SHP77 treated with DMSO at 0.1 percent for 48 hours (cell line): ENCODE results near the gene IRAG1.
"Not testable (repeated sequence)": the region's sequence is repeated elsewhere in the genome, so short reads cannot be mapped to it uniquely, and the experiment has no call there.

Experiments used
- DNase-seq: peaks from one replicate; lab custom pipeline; 2025; lab: John Stamatoyannopoulos, UW

The IRAG1 gene

GRCh38 chr11:10699072-10699471 lies 5.5 kb upstream of the IRAG1 start:
- no peak for DNase-seq

DNA sequence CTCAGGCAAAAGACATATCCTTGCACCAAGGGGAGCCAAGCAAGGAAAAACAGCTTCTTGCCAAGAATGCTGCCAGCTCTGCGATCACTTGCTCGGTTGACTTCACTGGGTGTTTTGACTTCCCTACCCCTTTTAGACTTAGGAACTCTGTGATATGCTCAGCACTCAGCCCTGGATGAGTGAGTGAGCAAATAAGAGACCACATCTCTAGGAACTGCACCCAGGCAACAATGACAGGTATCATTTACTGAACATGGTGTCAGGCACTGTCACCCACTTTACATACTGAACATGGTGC lies 3.7 kb upstream of the IRAG1 start:
- no peak for DNase-seq

GRCh38 chr11:10696468-10697322 lies 3.1 kb upstream of the IRAG1 start:
- no peak for DNase-seq

DNA sequence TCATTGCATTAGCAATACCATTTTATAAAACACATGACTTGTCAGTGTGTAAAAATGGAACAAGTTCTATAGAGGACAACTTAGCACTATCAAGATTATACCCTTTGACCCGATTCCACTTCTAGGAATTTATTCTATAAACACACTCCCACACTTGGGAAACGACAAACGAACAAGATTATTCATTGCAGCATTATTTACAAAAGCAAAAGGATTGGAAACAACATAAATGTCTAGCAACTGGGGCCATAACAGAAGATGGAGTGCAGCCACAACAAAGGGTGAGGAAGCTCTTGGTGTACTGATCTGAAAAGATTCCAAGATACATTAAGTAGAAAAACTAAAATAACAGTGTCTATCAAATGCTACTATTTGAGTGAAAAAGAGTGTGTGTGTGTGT lies 2.3 kb upstream of the IRAG1 start:
- no peak for DNase-seq

- DNase-seq: no peak
Observed at GRCh38 chr11:10694486-10695239, 1.1 kb upstream of the IRAG1 start.

- no peak for DNase-seq
Observed at GRCh38 chr11:10692531-10693115, 932 bp downstream of the IRAG1 start.

- DNase-seq: no peak
Observed at GRCh38 chr11:10688401-10688800, 5.2 kb downstream of the IRAG1 start.

DNA sequence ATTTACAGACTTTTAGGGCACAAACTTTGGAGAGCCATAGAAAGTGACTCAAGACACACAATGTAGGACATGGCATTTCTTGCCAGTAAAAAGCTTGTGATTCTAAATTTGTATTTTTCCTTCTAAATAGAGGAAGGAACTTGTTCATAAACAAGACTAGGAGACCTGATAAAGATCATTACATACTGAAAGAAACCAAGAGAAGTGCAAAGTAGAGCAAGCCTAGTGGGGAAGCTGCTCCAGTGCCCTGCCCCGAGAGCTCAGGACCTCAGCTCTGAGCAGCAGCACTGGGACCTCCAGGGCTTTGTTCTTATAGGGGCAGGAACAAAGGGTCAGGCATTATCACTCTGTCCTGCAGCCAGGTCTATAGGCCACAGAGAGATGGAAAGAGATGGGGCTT lies 7.2 kb downstream of the IRAG1 start:
- no peak for DNase-seq

- DNase-seq: no peak
Observed at GRCh38 chr11:10683429-10683828, 10.1 kb downstream of the IRAG1 start.

- no peak for DNase-seq
Observed at GRCh38 chr11:10680956-10681487, 12.5 kb downstream of the IRAG1 start.

DNA sequence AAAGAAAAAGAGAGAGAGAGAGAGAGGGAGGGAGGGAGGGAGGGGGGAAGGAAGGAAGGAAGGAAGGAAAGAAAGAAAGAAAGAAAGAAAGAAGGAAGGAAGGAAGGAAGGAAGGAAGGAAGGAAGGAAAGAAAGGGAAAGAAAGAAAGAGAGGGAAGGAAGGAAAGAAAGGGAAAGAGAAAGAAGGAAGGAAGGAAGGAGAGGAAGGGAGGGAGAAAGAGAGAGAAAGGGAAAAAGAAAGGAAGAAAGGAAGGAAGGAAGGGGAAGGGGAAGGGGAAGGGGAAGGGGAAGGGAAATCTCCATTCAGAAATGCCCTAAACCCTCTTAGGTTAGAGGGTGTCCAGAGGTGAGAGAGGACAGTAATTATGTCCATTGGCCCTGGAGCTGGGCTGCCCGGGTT lies 13.3 kb downstream of the IRAG1 start:
- DNase-seq: not testable (repeated sequence)

DNA sequence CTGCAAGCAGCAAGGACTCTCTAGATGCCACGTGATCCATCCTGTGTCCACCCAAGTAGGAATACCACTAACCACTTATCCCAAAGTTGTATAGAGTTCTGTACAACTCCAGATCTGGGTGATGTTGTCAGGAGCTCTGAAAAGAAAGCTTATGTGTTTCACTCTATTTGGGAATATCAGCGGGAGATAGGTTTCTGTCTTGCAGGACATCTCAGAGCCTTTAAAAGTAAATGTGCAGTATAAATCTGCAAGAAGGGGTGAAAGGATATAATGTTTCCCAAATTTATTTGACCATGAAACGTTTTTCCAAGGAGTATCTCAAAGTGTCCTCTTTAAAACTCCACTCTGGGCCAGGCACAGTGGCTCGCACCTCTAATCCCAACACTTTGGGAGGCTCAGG lies 13.9 kb downstream of the IRAG1 start:
- no peak for DNase-seq

DNA sequence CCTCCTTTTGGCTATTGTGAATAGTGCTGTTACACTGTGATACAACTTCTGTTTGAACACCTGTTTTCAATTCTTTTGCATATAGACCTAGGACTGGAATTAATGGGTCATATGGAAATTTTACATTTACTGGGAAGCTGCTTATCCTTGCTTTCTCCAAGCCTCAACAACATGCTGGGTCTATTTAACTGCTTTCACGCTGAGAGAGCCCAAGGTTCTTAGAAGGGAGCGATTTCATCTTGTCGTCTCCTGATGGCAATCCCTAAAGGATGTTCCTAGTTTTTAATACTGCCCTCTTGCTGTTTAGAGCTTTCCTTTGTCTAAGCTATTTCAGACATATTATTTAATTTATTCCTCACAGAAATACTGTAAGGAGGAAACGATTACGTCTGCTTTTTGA lies 15.5 kb downstream of the IRAG1 start:
- DNase-seq: no peak

DNA sequence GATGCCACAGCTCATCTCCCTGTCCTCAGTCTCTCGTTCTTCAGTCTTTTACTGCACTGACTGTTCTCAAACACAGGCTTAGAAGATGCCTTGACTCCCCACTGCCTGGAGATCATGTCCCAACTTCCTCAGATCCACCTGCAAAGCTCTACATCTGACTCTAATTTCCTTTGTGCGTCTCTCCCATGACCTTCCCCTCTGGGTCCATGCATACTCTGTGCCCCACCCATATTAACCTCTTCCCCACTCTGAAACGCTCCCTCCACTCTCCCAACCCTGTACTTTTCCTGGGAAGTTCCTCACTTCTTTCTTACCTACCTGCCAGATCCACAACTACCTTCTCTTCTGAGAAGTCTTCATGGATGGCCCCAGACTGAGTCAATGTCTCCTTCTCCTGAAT lies 16.6 kb downstream of the IRAG1 start:
- no peak for DNase-seq

DNA sequence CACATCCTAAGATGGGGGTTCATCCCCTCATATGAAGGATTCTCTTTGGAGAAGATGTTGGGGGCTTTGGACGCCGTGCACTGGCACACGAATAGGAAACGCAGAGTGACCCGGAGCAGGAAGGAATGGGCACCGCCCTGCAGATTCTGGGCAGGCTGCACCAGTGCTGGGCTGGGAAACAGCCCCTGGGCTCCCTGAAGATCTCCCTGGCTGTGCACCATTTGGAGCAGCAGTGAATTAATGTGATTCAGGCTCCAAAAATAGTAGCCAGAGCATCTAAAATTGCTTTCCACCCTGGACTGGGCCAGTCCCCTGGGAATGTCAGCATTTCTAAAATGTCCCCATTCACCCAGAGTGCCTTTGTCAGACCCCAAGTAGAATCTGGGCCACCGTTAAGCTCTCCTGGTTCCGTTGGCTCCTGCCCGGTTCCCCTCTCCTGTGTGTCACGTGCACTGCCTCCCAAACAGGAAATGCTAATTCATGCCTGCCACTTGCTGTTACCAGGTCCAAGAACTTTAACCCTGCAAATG lies 18.6 kb downstream of the IRAG1 start:
- DNase-seq: no peak

DNA sequence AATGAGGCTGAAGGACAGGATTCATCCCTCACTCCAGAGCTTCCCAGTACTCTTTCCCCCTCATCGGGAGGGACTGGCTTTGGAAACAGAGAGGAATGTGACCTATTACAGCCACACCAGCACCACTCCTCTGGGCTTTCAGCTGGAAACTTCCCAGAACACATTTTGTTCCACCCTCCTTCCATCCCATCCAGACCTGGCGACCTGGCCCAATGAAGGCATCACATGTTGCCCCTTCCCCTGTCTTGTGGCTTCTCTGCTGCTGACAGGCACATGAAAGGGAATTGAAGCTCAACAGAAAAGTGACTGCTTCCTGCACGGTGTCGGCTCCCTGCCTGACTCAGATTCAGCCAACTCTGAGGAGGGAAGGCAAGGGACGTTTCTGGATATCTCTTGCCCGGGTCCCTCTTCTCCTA lies 19.1 kb downstream of the IRAG1 start:
- no peak for DNase-seq

GRCh38 chr11:10673501-10674062 lies 20.0 kb downstream of the IRAG1 start:
- DNase-seq: no peak

DNA sequence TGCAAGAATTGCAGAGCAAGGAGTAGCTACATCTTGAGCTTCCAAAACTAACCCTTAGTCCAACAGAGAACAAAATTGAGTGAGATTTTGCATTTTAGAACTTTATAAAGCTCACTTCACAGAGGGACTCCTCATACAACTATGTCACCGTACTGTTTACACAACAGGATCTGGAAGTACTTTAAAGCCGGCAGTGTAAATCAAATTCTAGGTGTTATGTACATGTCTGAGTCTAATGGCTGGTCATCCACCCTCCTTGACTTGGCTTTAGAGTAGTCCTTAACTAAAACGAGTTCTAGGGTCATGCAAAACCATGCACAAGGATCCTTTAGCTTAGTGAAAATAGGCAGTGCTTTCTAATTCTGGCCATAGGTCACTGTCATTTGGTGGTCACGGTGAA lies 23.5 kb downstream of the IRAG1 start:
- peak; percentile 31 for DNase-seq

- DNase-seq: peak; percentile 69
Observed at GRCh38 chr11:10669258-10670033, 24.1 kb downstream of the IRAG1 start.

DNA sequence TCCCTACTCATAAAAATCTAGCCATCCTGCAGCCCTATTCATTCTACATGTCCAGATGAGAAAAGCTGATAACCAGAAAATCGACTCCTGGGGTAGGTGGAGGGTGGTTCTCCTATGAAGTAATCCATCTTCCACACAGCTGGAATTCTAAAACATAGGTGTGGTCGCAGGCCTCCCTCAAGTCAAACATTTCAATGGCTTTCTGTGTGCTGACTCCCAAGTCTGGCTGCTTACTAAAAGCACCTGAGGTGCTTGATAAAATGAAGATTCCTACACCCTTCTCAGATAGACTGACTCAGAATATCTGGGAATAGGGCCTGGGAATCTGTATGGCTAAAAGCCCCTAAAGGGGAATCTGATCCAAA lies 26.1 kb downstream of the IRAG1 start:
- no peak for DNase-seq
